Keratinocyte (primary cell): ENCODE results near the gene FYB1.

ENCODE experiments used
- CTCF ChIP-seq, 3 experiments: IDR thresholded peaks in 1 of 3; conservative IDR thresholded peaks in 1 of 3; optimal IDR thresholded peaks in 1 of 3; 2 replicates in 2 of 3; 3 replicates in 1 of 3; pipeline versions ENCODE3 to v1.5.1; 2011; ENCODE audit warnings: low read length in 3 of 3, mild to moderate bottlenecking in 3 of 3, moderate library complexity in 2 of 3, control low read depth in 1 of 3, inconsistent platforms in 1 of 3; ENCODE audit not compliant: insufficient read depth in 2 of 3; ENCODE audit errors: extremely low read depth in 1 of 3
- EZH2 ChIP-seq: IDR thresholded peaks from one replicate; pipeline ENCODE4 v1.6.1; 2012; ENCODE audit warnings: inconsistent platforms, mild to moderate bottlenecking, low read length, moderate library complexity

- TF ChIP-seq CTCF (optimal IDR thresholded peaks at IDR 0.05 in 1 of 3, IDR thresholded peaks at IDR 0.05 in 1 of 3, conservative IDR thresholded peaks at IDR 0.05 in 1 of 3; ENCODE audit: extremely low read depth in 1 of 3, insufficient read depth in 2 of 3, low read length in 3 of 3) (no peak), EZH2 (no peak)
These were observed 20.0 kb downstream of the FYB1 start for GRCh38 chr5:39199335-39199734.
